K562 (cell line): ENCODE results near the gene MRPS18B. TPM values are rescaled to one million over a fixed set of nuclear protein-coding genes. Genes with fewer than 3 reads are reported as not detected.

ENCODE experiments used
- DIDO1 ChIP-seq: fragments of 450-650 bp; IDR thresholded peaks from 2 replicates; pipeline ENCODE4 v1.6.1; 2016; ENCODE audit warnings: low read depth, missing biosample characterization, missing genetic modification characterization
- FOXA3 ChIP-seq, 2 experiments: fragments of 450-650 bp in 1 of 2; sonication (generic) in 1 of 2; formaldehyde crosslinking; IDR thresholded peaks in 1 of 2; conservative IDR thresholded peaks in 1 of 2; 2 replicates each; pipeline versions ENCODE4 v1.4.0 to v1.8.0; 2020 to 2022; ENCODE audit warnings: mild to moderate bottlenecking in 2 of 2, missing genetic modification reagents in 1 of 2
- MTA2 ChIP-seq: fragments of 450-650 bp; IDR thresholded peaks from 2 replicates; pipeline ENCODE4 v1.6.1; 2016; ENCODE audit warnings: low read depth
- NR3C1 ChIP-seq: sonication (generic); formaldehyde crosslinking; IDR thresholded peaks from 2 replicates; pipeline ENCODE4 v1.8.1; 2022; ENCODE audit warnings: missing genetic modification reagents
- POLR2A ChIP-seq: fragments of 450-650 bp; conservative IDR thresholded peaks from 2 replicates; pipeline ENCODE4 v1.6.1; 2016
- POLR2B ChIP-seq: fragments of 450-650 bp; IDR thresholded peaks from 2 replicates; pipeline ENCODE4 v1.6.1; 2018; ENCODE audit warnings: low read depth; ENCODE audit not compliant: partially characterized antibody
- SOX6 ChIP-seq: fragments of 450-650 bp; IDR thresholded peaks from 2 replicates; pipeline ENCODE4 v1.6.1; 2014; ENCODE audit warnings: mild to moderate bottlenecking
- TCF7L2 ChIP-seq: fragments of 150-350 bp; IDR thresholded peaks from 2 replicates; pipeline ENCODE4 v1.6.1; 2016; ENCODE audit warnings: low read depth, mild to moderate bottlenecking, low read length, moderate library complexity
- TRIM28 ChIP-seq: fragments of 450-650 bp; IDR thresholded peaks from 2 replicates; pipeline ENCODE4 v1.6.1; 2017
- ZNF165 ChIP-seq: fragments of 250-450 bp; sonication (Bioruptor Pico); IDR thresholded peaks from 2 replicates; pipeline ENCODE4 v1.4.0; 2020; ENCODE audit warnings: borderline replicate concordance
- ZNF23 ChIP-seq: fragments of 250-450 bp; sonication (Bioruptor Pico); IDR thresholded peaks from 2 replicates; pipeline ENCODE4 v1.4.0; 2020; ENCODE audit warnings: mild to moderate bottlenecking
- polyA plus RNA-seq, 8 experiments: library from polyadenylated mRNA; depleted of rRNA in 4 of 8; stranded (reverse) in 5 of 8; unstranded in 3 of 8; fragments of >200 nt; fragmentation: Nextera tagmentation in 2 of 8; fragmentation: Illumina TruSeq in 1 of 8; extraction: Ambion mirVana in 2 of 8; extraction: Trizol in 1 of 8; gene quantifications; 2 replicates each; pipeline versions ENCODE4 v1.2.1 to v1.2.3, GENCODE V29; 2011 to 2014; ENCODE audit warnings: inconsistent platforms in 1 of 8, missing spikeins in 1 of 8
- total RNA-seq, 7 experiments: library from RNA; depleted of rRNA in 6 of 7; stranded (reverse); fragments of >200 nt in 6 of 7; fragmentation: Illumina TruSeq in 2 of 7; extraction: Trizol in 2 of 7; gene quantifications; 2 replicates each; pipeline versions ENCODE4 v1.2.1 to v1.2.3, GENCODE V29; 2011 to 2021; ENCODE audit warnings: low replicate concordance in 1 of 7
- TF ChIP-seq, protein P1 (sequence below), 2 experiments: fragments of 450-650 bp in 1 of 2; sonication (generic) in 1 of 2; formaldehyde crosslinking in 1 of 2; IDR thresholded peaks in 1 of 2; conservative IDR thresholded peaks in 1 of 2; 2 replicates each; pipeline versions ENCODE4 v1.6.1 to v1.8.1; 2016 to 2023; ENCODE audit warnings: mild to moderate bottlenecking in 2 of 2, moderate library complexity in 2 of 2, inconsistent platforms in 1 of 2, missing genetic modification reagents in 1 of 2
- TF ChIP-seq, protein P2 (sequence below), 2 experiments: fragments of 450-650 bp in 1 of 2; sonication (generic) in 1 of 2; formaldehyde crosslinking; conservative IDR thresholded peaks; 2 replicates each; pipeline versions ENCODE4 v1.4.0 to v1.8.1; 2020 to 2022; ENCODE audit warnings: mild to moderate bottlenecking in 1 of 2, missing genetic modification reagents in 1 of 2
- TF ChIP-seq, protein P3 (sequence below): fragments of 200-800 bp; sonication (Bioruptor generic); IDR thresholded peaks from 2 replicates; pipeline ENCODE4 v1.6.1; 2017; ENCODE audit warnings: missing genetic modification characterization, missing compliant biosample characterization
- TF ChIP-seq, protein P4 (sequence below): sonication (generic); formaldehyde crosslinking; IDR thresholded peaks from 2 replicates; pipeline ENCODE4 v1.8.0; 2022; ENCODE audit warnings: mild to moderate bottlenecking, missing genetic modification reagents
- TF ChIP-seq, protein P5 (sequence below): fragments of 450-650 bp; IDR thresholded peaks from 2 replicates; pipeline ENCODE4 v1.6.1; 2016; ENCODE audit warnings: low read depth

MRPS18B gene
- total and polyA plus RNA-seq, 9 of the 15 experiments (the other 6 are each of a cell fraction or from before 2014, with no cell fraction given): 132 to 383 (median 178) TPM

DNA sequence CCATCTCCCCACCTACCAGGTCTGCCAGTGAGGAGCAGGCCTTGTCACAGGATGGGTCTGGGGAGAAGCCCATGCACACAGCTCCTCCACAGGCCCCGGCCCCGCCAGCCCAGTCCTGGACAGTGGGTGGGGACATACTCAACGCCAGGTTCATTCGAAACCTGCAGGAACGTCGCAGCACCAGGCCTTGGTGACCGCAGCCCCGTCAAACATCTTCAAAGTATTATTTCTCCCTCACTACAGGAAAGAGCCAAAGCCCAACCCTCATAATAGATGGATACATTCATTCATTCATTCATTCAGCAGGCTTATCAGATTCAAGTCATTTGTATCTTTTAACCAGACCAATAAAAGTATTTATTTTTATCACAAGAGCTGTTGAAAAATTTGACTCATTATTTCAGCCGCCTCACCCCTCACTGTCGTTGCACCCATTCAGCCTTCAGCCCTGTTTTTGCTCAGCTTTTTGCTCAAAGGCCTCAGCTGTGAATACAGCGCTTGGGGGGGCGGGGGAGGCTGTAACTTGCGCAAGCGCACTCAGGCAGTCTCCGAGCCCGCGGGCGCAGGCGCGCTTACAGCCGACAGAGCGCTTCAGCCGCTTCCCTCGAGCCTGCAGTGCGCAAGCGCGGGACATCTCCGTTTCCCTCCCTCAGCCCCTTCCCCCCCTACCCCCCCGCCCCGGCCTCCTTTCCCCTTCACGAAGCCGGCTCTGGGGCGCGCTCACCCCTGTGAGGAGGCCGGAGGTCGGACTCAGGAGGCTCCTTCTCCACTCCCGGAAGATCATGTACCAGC is 29.0 kb downstream of the MRPS18B start, which contains the start of gene C6orf136 (continued):
- TF ChIP-seq, protein P1, sequence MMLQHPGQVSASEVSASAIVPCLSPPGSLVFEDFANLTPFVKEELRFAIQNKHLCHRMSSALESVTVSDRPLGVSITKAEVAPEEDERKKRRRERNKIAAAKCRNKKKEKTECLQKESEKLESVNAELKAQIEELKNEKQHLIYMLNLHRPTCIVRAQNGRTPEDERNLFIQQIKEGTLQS (IDR thresholded peaks at IDR 0.05): no peak
- TF ChIP-seq, protein P1 (CRISPR knock-in tag; conservative IDR thresholded peaks at IDR 0.05): no peak
- TF ChIP-seq NR3C1 (CRISPR knock-in tag) (no peak), POLR2A (no peak), ZNF23 (CRISPR knock-in tag) (no peak), TCF7L2 (no peak), POLR2B (peak; percentile 57), MTA2 (no peak), DIDO1 (tag) (no peak), ZNF165 (no peak), SOX6 (no peak), TRIM28 (no peak), FOXA3 (CRISPR knock-in tag; conservative IDR thresholded peaks at IDR 0.05 in 1 of 2, IDR thresholded peaks at IDR 0.05 in 1 of 2) (0 out of 4 replicates have a peak, but pooled peaks of 1 of the 2 experiments have one; percentile 33)
- TF ChIP-seq, protein P2, sequence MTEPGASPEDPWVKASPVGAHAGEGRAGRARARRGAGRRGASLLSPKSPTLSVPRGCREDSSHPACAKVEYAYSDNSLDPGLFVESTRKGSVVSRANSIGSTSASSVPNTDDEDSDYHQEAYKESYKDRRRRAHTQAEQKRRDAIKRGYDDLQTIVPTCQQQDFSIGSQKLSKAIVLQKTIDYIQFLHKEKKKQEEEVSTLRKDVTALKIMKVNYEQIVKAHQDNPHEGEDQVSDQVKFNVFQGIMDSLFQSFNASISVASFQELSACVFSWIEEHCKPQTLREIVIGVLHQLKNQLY (CRISPR knock-in tag; conservative IDR thresholded peaks at IDR 0.05): no peak
- TF ChIP-seq, protein P3, sequence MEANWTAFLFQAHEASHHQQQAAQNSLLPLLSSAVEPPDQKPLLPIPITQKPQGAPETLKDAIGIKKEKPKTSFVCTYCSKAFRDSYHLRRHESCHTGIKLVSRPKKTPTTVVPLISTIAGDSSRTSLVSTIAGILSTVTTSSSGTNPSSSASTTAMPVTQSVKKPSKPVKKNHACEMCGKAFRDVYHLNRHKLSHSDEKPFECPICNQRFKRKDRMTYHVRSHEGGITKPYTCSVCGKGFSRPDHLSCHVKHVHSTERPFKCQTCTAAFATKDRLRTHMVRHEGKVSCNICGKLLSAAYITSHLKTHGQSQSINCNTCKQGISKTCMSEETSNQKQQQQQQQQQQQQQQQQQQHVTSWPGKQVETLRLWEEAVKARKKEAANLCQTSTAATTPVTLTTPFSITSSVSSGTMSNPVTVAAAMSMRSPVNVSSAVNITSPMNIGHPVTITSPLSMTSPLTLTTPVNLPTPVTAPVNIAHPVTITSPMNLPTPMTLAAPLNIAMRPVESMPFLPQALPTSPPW (CRISPR knock-in tag): peak; percentile 98
- TF ChIP-seq, protein P4, sequence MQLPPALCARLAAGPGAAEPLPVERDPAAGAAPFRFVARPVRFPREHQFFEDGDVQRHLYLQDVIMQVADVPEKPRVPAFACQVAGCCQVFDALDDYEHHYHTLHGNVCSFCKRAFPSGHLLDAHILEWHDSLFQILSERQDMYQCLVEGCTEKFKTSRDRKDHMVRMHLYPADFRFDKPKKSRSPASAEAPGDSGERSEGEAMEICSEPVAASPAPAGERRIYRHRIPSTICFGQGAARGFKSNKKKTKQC (CRISPR knock-in tag): no peak
- TF ChIP-seq, protein P5, sequence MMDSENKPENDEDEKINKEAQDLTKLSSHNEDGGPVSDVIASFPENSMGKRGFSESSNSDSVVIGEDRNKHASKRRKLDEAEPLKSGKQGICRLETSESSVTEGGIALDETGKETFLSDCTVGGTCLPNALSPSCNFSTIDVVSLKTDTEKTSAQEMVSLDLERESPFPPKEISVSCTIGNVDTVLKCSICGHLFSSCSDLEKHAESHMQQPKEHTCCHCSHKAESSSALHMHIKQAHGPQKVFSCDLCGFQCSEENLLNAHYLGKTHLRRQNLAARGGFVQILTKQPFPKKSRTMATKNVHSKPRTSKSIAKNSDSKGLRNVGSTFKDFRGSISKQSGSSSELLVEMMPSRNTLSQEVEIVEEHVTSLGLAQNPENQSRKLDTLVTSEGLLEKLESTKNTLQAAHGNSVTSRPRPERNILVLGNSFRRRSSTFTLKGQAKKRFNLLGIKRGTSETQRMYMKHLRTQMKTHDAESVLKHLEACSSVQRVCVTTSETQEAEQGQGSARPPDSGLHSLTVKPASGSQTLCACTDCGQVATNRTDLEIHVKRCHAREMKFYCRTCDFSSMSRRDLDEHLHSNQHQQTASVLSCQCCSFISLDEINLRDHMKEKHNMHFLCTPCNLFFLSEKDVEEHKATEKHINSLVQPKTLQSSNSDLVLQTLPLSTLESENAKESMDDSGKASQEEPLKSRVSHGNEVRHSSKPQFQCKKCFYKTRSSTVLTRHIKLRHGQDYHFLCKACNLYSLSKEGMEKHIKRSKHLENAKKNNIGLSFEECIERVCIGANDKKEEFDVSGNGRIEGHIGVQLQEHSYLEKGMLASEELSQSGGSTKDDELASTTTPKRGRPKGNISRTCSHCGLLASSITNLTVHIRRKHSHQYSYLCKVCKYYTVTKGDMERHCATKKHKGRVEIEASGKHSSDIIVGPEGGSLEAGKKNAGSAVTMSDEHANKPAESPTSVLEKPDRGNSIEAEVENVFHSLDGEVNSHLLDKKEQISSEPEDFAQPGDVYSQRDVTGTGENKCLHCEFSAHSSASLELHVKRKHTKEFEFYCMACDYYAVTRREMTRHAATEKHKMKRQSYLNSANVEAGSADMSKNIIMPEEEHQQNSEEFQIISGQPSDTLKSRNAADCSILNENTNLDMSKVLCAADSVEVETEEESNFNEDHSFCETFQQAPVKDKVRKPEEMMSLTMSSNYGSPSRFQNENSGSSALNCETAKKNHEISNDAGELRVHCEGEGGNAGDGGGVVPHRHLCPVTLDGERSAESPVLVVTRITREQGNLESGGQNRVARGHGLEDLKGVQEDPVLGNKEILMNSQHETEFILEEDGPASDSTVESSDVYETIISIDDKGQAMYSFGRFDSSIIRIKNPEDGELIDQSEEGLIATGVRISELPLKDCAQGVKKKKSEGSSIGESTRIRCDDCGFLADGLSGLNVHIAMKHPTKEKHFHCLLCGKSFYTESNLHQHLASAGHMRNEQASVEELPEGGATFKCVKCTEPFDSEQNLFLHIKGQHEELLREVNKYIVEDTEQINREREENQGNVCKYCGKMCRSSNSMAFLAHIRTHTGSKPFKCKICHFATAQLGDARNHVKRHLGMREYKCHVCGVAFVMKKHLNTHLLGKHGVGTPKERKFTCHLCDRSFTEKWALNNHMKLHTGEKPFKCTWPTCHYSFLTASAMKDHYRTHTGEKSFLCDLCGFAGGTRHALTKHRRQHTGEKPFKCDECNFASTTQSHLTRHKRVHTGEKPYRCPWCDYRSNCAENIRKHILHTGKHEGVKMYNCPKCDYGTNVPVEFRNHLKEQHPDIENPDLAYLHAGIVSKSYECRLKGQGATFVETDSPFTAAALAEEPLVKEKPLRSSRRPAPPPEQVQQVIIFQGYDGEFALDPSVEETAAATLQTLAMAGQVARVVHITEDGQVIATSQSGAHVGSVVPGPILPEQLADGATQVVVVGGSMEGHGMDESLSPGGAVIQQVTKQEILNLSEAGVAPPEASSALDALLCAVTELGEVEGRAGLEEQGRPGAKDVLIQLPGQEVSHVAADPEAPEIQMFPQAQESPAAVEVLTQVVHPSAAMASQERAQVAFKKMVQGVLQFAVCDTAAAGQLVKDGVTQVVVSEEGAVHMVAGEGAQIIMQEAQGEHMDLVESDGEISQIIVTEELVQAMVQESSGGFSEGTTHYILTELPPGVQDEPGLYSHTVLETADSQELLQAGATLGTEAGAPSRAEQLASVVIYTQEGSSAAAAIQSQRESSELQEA: no peak
